ENCODE data around the gene ARHGAP42. TPM values are rescaled to one million over a fixed set of nuclear protein-coding genes. Genes with fewer than 3 reads are reported as not detected.

ARHGAP42 gene
- total RNA-seq, 1 donor from 2014 or later: 25.3 TPM

DNA sequence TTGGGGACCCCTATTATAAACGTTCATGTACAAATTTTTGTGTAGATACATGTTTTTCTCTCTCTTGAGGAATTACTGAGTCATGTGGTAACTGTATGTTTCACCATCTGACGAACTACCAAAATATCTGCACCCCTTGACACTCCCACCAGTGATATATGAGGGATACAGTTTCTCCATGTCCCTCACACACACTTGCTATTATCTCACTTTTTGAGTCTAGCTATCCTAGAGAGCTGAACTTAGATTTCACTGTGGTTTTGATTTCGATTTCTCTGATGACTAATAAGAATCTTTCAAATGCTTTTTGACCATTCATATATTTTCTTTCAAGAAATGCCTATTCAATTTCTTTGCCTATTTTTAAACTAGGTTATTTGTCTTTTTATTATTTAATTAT is 242.3 kb downstream of the ARHGAP42 start:
- H3K4me1 Mint-ChIP-seq (ENCODE audit: low read depth): peaks cover 2% of the 10 kb centered on the region
- H3K27ac Mint-ChIP-seq: no peak overlapping the region
- H3K9me3 Mint-ChIP-seq (ENCODE audit: low read depth): no peaks in the 10 kb centered on the region
- no peak for TF ChIP-seq CTCF (IDR thresholded peaks at IDR 0.05; ENCODE audit: unreplicated experiment)
- no peak for DNase-seq (ENCODE audit: low spot score, unreplicated experiment)
- no peaks in the 10 kb centered on the region for H3K36me3 Mint-ChIP-seq (ENCODE audit: insufficient read depth)
- H3K4me3 Mint-ChIP-seq (ENCODE audit: low read depth): no peak overlapping the region
- H3K27me3 Mint-ChIP-seq: no peaks in the 10 kb centered on the region

GRCh38 chr11:100930185-100930778 is 243.2 kb downstream of the ARHGAP42 start:
- Mint-ChIP-seq H3K27ac (no peak overlapping the region), H3K4me3 (ENCODE audit: low read depth) (no peak overlapping the region), H3K4me1 (ENCODE audit: low read depth) (peaks cover 2% of the 10 kb centered on the region), H3K9me3 (ENCODE audit: low read depth) (no peaks in the 10 kb centered on the region), H3K27me3 (no peaks in the 10 kb centered on the region), H3K36me3 (ENCODE audit: insufficient read depth) (no peaks in the 10 kb centered on the region)
- peak; percentile 76 for TF ChIP-seq CTCF (IDR thresholded peaks at IDR 0.05; ENCODE audit: unreplicated experiment)
- DNase-seq (ENCODE audit: low spot score, unreplicated experiment): no peak

DNA sequence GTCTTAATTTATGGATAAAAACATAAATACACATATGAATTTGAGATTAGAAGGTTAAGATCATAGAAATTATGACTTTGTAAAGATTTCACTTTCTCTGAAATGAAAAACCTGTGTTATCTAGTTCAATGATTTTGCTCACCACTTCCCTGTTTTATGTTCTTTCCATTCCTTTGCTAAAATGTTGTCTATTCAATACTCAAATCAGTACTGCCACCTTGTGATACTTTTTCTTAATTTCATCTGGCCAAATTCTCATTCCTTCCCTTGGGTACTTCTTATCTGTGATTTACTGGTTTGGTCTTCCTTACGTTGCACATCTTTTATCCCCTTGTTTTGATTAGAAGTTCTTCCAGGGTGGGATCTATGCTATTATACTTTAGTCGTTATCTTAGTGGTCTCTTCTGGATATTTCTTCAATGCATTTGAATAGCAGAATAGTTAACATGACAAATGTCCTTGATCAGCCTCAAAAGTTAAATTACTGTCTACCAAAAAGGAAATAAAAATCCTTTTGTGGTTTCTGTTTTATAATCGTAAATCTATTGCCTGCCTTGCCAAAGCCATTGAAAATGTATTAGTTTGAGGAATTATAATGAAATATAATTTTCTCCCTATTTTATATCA is 245.5 kb downstream of the ARHGAP42 start:
- Mint-ChIP-seq H3K4me3 (ENCODE audit: low read depth) (no peak overlapping the region), H3K9me3 (ENCODE audit: low read depth) (no peaks in the 10 kb centered on the region), H3K4me1 (ENCODE audit: low read depth) (peaks cover 2% of the 10 kb centered on the region), H3K27me3 (no peaks in the 10 kb centered on the region), H3K27ac (no peak overlapping the region), H3K36me3 (ENCODE audit: insufficient read depth) (peaks cover 2% of the 10 kb centered on the region)
- no peak for DNase-seq (ENCODE audit: low spot score, unreplicated experiment)
- peak; percentile 50 for TF ChIP-seq CTCF (IDR thresholded peaks at IDR 0.05; ENCODE audit: unreplicated experiment)

GRCh38 chr11:100936781-100937180 is 249.7 kb downstream of the ARHGAP42 start:
- Mint-ChIP-seq H3K9me3 (ENCODE audit: low read depth) (no peaks in the 10 kb centered on the region), H3K27me3 (no peaks in the 10 kb centered on the region), H3K36me3 (ENCODE audit: insufficient read depth) (peaks cover 8% of the 10 kb centered on the region), H3K4me1 (ENCODE audit: low read depth) (no peaks in the 10 kb centered on the region), H3K27ac (no peak overlapping the region), H3K4me3 (ENCODE audit: low read depth) (no peak overlapping the region)
- no peak for DNase-seq (ENCODE audit: low spot score, unreplicated experiment)
- no peak for TF ChIP-seq CTCF (IDR thresholded peaks at IDR 0.05; ENCODE audit: unreplicated experiment)

DNA sequence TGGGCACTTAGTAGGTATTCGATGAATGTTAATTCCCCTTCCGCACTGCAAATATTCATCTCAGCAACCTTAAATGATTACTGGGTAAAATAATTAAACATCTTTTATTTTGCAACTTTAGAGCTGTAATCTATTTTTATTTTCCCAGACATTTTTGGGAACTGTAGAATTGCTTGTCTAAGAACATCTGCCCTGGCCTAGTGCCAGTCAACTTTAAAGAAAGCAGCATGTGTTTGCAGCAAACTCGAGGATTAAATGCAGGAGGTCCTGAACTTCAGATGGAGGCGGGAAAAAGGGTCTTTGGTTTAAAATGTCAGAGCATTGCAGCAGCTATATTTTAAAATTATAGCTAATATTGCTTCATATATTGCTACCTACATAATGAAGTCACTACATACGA is 252.5 kb downstream of the ARHGAP42 start:
- TF ChIP-seq CTCF (IDR thresholded peaks at IDR 0.05; ENCODE audit: unreplicated experiment): no peak
- Mint-ChIP-seq H3K4me3 (ENCODE audit: low read depth) (no peak overlapping the region), H3K36me3 (ENCODE audit: insufficient read depth) (peaks cover 8% of the 10 kb centered on the region), H3K9me3 (ENCODE audit: low read depth) (no peaks in the 10 kb centered on the region), H3K27me3 (no peaks in the 10 kb centered on the region), H3K4me1 (ENCODE audit: low read depth) (no peaks in the 10 kb centered on the region), H3K27ac (no peak overlapping the region)
- no peak for DNase-seq (ENCODE audit: low spot score, unreplicated experiment)
